ENCODE measurements around the gene CNOT4. TPM values are rescaled to one million over a fixed set of nuclear protein-coding genes. Genes with fewer than 3 reads are reported as not detected.

Gene CNOT4
- total and polyA plus RNA-seq, 2 of the 8 experiments (the other 6 are each of a cell fraction or from before 2014, with no cell fraction given), result 10.9 to 25.8 TPM

DNA sequence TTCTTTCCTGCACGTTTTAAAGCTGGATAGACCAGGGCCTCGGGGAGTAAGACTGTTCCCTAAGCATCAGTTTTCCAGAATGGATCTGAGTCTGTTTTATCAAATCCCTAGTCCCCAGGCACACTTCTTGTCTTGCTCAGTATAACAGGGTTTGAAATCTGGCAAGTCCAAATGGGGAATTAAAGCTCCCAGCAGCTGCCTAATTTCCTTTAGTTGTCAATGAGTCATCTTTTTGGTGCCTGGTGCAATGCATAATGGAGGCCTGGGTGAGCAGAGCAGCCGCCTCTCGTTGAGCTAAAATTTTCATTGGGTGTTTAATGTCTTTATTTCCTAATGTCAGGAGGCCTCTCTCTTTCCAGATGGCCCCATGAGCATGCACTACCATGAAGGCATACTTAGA, 188.3 kb downstream of the CNOT4 start:
- Histone ChIP-seq H2BK12ac (ENCODE audit: low read depth, low read length) (no peak overlapping the region), H2BK120ac (replicated peaks; ENCODE audit: low read depth, low read length) (no peak overlapping the region), H4K8ac (ENCODE audit: extremely low read depth, insufficient read depth, low read length) (no peak overlapping the region), H4K20me1 (replicated peaks in 1 of 2; ENCODE audit: control insufficient read depth in 1 of 2, insufficient read depth in 2 of 2, low read length in 2 of 2) (no peaks in the 10 kb centered on the region), H3K56ac (replicated peaks; ENCODE audit: insufficient read length, low read depth, low read length) (no peak overlapping the region), H3K4me2 (ENCODE audit: insufficient read depth in 1 of 2, low read depth in 2 of 2, low read length in 2 of 2) (no peak overlapping the region), H3K27ac (ENCODE audit: low read depth, low read length) (no peak overlapping the region), H3K23me2 (ENCODE audit: low read depth, low read length) (no peaks in the 10 kb centered on the region), H4K91ac (replicated peaks; ENCODE audit: insufficient read length, low read length) (no peak overlapping the region), H3K23ac (ENCODE audit: insufficient read length) (no peak overlapping the region), H2AFZ (ENCODE audit: low read length) (no peak overlapping the region), H2BK5ac (ENCODE audit: low read depth, low read length) (no peak overlapping the region), H3K9ac (replicated peaks in 1 of 4; ENCODE audit: extremely low read depth in 1 of 4, low read depth in 3 of 4, low read length in 3 of 4) (no peak overlapping the region), H3K14ac (ENCODE audit: insufficient read length) (no peak overlapping the region), H3K9me3 (ENCODE audit: insufficient read depth in 2 of 2, low read depth in 1 of 2, low read length in 1 of 2) (peaks cover 0 to 2% of the 10 kb centered on the region in 2 experiments; a peak in 1 of 4 replicates), H3K36me3 (ENCODE audit: control insufficient read depth in 2 of 4, insufficient read depth in 4 of 4, low read length in 3 of 4) (no peaks in the 10 kb centered on the region; a peak in 2 of 8 replicates), H3K79me1 (ENCODE audit: low read depth, low read length) (no peaks in the 10 kb centered on the region), H4K5ac (ENCODE audit: insufficient read length, low read depth, low read length) (no peak overlapping the region), H3K4ac (replicated peaks; ENCODE audit: insufficient read length, low read depth, low read length) (no peak overlapping the region), H3K79me2 (ENCODE audit: control insufficient read depth in 1 of 2, insufficient read depth in 2 of 2, low read length in 2 of 2) (no peaks in the 10 kb centered on the region), H3K4me3 (ENCODE audit: extremely low read depth in 1 of 4, insufficient read depth in 2 of 4, low read depth in 3 of 4, low read length in 4 of 4) (no peak overlapping the region), H3K18ac (ENCODE audit: extremely low read depth, low read length) (no peak overlapping the region), H3K4me1 (replicated peaks in 1 of 4; ENCODE audit: control insufficient read depth in 3 of 4, insufficient read depth in 4 of 4, low read length in 3 of 4) (no peaks in the 10 kb centered on the region), H2BK20ac (ENCODE audit: low read length) (no peak overlapping the region), H2AK5ac (ENCODE audit: low read depth, low read length) (no peak overlapping the region), H2BK15ac (ENCODE audit: low read length) (no peak overlapping the region), H3K27me3 (replicated peaks in 1 of 4; ENCODE audit: control insufficient read depth in 3 of 4, extremely low read depth in 1 of 4, insufficient read depth in 3 of 4, low read length in 3 of 4) (no peaks in the 10 kb centered on the region)
- DNase-seq (ENCODE audit: low read depth in 1 of 2, low spot score in 2 of 2), result no peak
- no peak for FAIRE-seq
- 89% methylated on average over 4 of the region's 4 CpGs; no CpG with 5 or more reads in 1 of the 2 experiments for WGBS, 2 experiments (ENCODE audit: extremely low coverage in 1 of 2, insufficient coverage in 1 of 2, insufficient read length in 1 of 2, insufficient replicate concordance in 2 of 2, low coverage in 1 of 2, low lambda C conversion rate in 2 of 2, missing lambda C conversion rate in 1 of 2)
- ChIA-PET CTCF (ENCODE audit: partially characterized antibody) (interaction anchor here (0.6 to 4.3 kb wide), 8 partner anchors 11 to 664 kb away, joined by 3 to 22 read pairs (median 7); no protein-coding TSS in a partner anchor), POLR2A (ENCODE audit: partially characterized antibody) (no interaction called here)
- TF ChIP-seq POU5F1 (IDR thresholded peaks at IDR 0.05; ENCODE audit: low read depth, low read length) (no peak), JUND (IDR thresholded peaks at IDR 0.05; ENCODE audit: low read length) (no peak), FOSL1 (IDR thresholded peaks at IDR 0.05; ENCODE audit: insufficient read depth, low read depth, low read length) (no peak), BCL11A (IDR thresholded peaks at IDR 0.05; ENCODE audit: low read depth in 2 of 2, low read length in 2 of 2) (no peak), YY1 (IDR thresholded peaks at IDR 0.05; ENCODE audit: low read depth, low read length) (no peak), CBX5 (IDR thresholded peaks at IDR 0.05; ENCODE audit: low read depth, low read length) (no peak), CEBPB (IDR thresholded peaks at IDR 0.05; ENCODE audit: low read depth, low read length) (no peak), GABPA (IDR thresholded peaks at IDR 0.05; ENCODE audit: borderline replicate concordance, insufficient read depth, low read length) (no peak), KDM1A (IDR thresholded peaks at IDR 0.05; ENCODE audit: borderline replicate concordance, low read length) (no peak), CHD2 (IDR thresholded peaks at IDR 0.05; ENCODE audit: low read length) (no peak), SP1 (IDR thresholded peaks at IDR 0.05; ENCODE audit: low read depth, low read length) (no peak), POLR2A (IDR thresholded peaks at IDR 0.05; ENCODE audit: control extremely low read depth in 1 of 2, low read depth in 2 of 2, low read length in 2 of 2) (no peak), BRCA1 (IDR thresholded peaks at IDR 0.05; ENCODE audit: low read depth, low read length) (no peak)
- TF ChIP-seq, protein P1, sequence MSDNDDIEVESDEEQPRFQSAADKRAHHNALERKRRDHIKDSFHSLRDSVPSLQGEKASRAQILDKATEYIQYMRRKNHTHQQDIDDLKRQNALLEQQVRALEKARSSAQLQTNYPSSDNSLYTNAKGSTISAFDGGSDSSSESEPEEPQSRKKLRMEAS (IDR thresholded peaks at IDR 0.05), result no peak
